Esophagus muscularis mucosa (tissue), 4 donors: ENCODE results near the gene UBASH3B.

Experiments
- EP300 ChIP-seq: sonication (generic); formaldehyde crosslinking; IDR thresholded peaks from one replicate; pipeline ENCODE4 v1.6.1; 2017; ENCODE audit warnings: antibody characterized with exemption
- POLR2A ChIP-seq: fragments of 450-650 bp; IDR thresholded peaks from one replicate; pipeline ENCODE4 v1.6.1; 2017; ENCODE audit warnings: antibody characterized with exemption, moderate library complexity, mild to moderate bottlenecking, low read depth
- POLR2AphosphoS5 ChIP-seq, 2 donors: sonication (generic); formaldehyde crosslinking; IDR thresholded peaks; one replicate each; pipeline ENCODE4 v1.6.1; 2017; ENCODE audit warnings: antibody characterized with exemption in 2 of 2
- TF ChIP-seq, protein P1 (sequence below), 3 experiments: fragments of 200-600 bp in 2 of 3; fragments of 450-650 bp in 1 of 3; sonication (generic) in 2 of 3; IDR thresholded peaks; one replicate each; pipeline ENCODE4 v1.5.1; 2017 to 2019; ENCODE audit warnings: antibody characterized with exemption in 3 of 3, mild to moderate bottlenecking in 2 of 3, moderate library complexity in 1 of 3

DNA sequence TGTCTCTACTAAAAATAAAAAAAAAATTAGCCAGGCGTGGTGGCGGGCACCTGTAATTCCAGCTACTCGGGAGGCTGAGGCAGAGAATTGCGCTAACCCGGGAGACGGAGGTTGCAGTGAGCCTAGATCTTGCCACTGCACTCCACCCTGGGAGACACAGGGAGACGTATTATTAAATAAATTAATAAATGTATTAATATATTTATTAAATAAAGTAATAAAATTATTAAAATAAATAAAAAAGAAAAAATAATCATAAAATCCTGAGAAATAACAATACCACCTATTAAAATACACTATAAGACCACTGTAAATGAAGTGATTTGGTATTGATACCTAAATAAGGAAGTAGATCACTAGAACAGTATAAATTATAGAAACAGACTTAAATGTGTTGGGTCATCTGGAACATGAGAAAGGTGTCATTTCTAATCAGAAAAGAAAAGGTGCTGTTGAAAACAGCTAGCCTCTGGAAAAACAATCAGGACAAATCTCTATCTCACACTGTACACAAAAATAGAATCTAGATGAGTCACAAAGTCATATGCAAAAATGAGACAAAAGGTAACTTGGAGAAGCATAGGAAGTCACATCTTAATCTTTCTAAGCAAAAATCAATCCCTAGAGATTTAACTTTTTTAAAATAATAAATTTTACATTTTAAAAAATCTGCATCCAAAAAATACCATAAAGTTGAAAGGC, 43.2 kb upstream of the UBASH3B start:
- TF ChIP-seq, protein P1, sequence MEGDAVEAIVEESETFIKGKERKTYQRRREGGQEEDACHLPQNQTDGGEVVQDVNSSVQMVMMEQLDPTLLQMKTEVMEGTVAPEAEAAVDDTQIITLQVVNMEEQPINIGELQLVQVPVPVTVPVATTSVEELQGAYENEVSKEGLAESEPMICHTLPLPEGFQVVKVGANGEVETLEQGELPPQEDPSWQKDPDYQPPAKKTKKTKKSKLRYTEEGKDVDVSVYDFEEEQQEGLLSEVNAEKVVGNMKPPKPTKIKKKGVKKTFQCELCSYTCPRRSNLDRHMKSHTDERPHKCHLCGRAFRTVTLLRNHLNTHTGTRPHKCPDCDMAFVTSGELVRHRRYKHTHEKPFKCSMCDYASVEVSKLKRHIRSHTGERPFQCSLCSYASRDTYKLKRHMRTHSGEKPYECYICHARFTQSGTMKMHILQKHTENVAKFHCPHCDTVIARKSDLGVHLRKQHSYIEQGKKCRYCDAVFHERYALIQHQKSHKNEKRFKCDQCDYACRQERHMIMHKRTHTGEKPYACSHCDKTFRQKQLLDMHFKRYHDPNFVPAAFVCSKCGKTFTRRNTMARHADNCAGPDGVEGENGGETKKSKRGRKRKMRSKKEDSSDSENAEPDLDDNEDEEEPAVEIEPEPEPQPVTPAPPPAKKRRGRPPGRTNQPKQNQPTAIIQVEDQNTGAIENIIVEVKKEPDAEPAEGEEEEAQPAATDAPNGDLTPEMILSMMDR (IDR thresholded peaks at IDR 0.05), result no peak
- TF ChIP-seq POLR2A (no peak), EP300 (no peak), POLR2AphosphoS5 (IDR thresholded peaks at IDR 0.05) (no peak)
